Measurements from ENCODE around the gene KRTAP12-4.

- TF ChIP-seq CTCF (IDR thresholded peaks at IDR 0.05; ENCODE audit: poor library complexity, severe bottlenecking) (no peak), POLR2AphosphoS5 (IDR thresholded peaks at IDR 0.05) (no peak), EZH2 (IDR thresholded peaks at IDR 0.05; ENCODE audit: borderline replicate concordance, insufficient read depth, low read length, poor library complexity, severe bottlenecking) (no peak), REST (IDR thresholded peaks at IDR 0.05; ENCODE audit: borderline replicate concordance) (no peak), SMC3 (conservative IDR thresholded peaks at IDR 0.05; ENCODE audit: poor library complexity) (no peak), RAD21 (conservative IDR thresholded peaks at IDR 0.05) (no peak)
Measured at GRCh38 chr21:44615466-44615865, 39.0 kb downstream of the KRTAP12-4 start.

Data from neural cell (in vitro differentiated cells).